Astrocyte of the spinal cord (primary cell): Measurements from ENCODE around the gene PPP3CA.
A peak's percentile ranks its signal among the peaks of the same experiment; 100 is the strongest.

Experiments used
- DNase-seq: peaks from one replicate; pipeline ENCODE4 v3.0.0; 2011; ENCODE audit warnings: low read depth, low spot score
- H3K4me3 ChIP-seq: 2 replicates; pipeline ENCODE4 v1.5.1; 2011; ENCODE audit warnings: low read depth, mild to moderate bottlenecking, low read length, moderate library complexity
- CTCF ChIP-seq: IDR thresholded peaks from 2 replicates; pipeline ENCODE4 v1.5.1; 2012; ENCODE audit warnings: low read depth, mild to moderate bottlenecking, low read length, inconsistent platforms
- in situ Hi-C: cut with HindIII; loops from 2 replicates; pipeline ENCODE4 v1.10.0; 2017; ENCODE audit warnings: low sequenced_read_pairs

The PPP3CA gene

DNA sequence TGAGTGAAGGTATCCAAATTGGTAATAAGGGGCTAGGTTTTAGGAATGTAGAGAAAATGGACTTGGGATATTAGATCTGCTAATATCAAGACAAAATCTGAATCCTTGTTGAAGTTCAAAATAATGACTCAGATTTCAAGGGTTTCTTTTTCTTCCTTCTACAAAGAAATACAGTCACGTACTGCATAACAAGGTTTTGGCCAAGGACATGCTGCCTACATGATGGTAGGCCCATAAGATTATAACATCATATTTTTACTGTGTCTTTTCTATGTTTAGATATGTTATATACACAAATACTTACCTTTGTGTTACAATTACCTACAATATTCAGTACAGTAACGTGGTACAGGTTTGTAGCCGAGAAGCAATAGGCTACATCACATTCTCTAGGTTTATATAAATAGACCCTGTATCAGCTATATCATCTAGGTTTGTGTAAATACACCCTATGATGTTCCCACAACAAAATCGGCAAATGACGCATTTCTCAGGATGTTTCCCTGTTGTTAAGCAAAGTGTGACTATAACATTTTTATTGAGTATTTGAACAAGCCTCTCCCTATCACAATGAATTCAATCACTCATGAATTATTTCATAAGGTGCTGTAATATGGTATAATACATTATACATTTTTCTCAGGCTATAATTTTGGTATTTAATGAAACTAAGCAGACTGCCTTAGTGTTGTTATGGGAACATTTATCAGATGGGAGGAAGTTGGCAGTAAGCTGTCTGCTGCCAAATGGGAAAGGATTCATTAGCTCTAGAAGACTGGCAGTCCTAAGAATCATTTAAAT, 186.3 kb downstream of the PPP3CA start:
- no peak overlapping the region for H3K4me3 ChIP-seq
- in situ Hi-C loops = no loop called here
- TF ChIP-seq CTCF = no peak
- no peak for DNase-seq

DNA sequence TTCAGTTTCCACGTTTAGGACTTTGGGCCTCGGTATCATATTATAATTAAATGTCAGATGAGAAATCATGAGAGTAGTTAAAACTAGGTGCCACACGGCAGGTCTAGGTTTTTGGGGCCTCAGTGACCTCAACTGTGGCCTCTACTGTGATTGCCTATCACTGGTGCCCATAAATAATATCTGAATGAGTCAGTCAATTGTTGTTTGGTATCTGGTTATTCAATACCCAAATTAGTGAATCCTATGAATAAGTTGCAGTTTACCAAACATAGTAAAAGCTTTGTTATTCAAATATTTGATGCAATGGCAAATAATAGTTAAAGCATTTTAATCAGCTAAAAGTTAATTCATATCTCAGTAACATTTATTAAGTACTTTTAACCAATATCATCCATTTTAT, 188.8 kb downstream of the PPP3CA start:
- no peak overlapping the region for H3K4me3 ChIP-seq
- TF ChIP-seq CTCF = no peak
- no peak for DNase-seq
- in situ Hi-C loops = no loop called here

DNA sequence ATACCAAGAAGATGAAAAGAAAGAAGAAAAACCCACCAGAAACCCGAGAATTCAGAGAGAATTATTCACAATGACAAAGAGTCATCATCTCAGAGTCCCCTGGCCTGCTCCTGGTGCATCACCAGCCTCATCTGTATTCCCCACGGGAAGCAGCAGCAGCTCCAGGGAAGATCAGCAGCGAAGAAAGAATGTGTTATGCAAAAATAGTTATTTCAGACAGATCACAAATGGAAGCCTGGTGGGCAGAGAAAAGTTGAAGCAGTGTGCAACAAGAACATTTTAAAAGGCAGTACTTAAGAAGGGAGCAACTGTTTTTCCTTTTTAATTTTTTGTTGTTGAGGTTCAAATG, 189.2 kb downstream of the PPP3CA start:
- peak; percentile 28 for DNase-seq
- TF ChIP-seq CTCF = no peak
- no peak overlapping the region for H3K4me3 ChIP-seq
- in situ Hi-C loops = no loop called here

DNA sequence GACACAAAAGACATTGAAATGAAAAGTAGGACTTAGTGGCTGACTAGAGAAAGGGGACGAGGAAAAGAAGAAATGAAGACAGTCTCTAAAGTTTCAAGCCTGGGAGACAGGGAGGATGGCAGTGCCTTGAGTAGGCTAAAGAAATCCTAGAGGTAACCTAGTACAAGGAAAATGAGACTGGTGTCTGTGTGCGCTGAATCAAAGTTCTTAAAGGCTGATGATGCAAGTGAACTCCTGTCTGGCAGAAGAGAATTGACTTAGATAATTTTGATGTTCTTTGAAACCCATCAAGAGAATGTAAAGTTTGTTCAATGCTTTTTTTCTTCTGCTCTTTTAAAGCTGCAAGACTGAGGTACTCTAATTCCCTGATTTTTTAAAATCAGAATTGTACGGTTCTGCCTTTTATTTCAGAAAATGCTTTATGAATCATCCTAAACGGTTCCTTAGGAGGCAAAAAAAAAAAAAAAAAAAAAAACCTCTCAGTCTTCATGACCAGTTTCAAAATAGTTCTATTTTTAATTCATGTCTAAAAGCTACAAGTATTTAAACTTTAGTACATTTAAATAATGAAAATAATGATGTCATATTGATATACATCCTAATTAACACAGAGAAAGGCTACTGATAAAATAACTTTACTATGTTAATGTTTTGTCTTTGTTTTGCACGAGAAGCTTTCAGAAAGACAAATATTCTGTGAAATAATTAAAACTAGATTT, 189.8 kb downstream of the PPP3CA start:
- in situ Hi-C loops = no loop called here
- peak; percentile 60 for DNase-seq
- no peak overlapping the region for H3K4me3 ChIP-seq
- TF ChIP-seq CTCF = no peak

DNA sequence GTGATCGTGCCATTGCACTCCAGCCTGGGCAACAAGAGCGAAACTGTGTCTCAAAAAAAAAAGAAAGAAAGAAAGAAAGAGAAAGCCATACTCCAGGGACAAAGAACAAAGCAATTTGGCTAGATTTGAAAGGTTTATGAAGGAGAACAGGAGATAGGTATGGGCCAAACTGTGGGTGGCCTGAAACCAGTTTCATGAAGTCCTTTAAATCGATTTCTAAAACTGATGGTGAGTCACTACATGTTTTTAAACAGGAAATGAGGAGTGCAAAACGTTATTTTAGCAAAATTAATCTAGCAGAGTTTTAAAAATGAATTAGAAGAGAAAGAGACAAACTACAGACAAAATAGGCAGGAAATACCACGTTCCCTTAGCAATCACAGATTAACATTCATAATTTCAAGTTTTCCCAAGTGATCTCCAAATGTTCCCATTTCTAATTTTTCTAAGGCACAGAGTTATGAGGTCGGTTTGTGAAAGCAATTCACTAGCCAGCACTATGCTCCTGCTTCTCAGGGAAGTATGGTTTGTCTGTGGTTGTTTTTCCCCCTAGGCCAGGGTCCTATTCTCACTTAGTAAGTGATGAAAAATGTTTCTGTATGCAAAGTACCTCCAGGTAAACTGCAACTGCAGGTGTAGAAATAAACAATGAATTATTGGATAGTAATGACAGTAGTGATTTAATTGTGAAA, 190.6 kb downstream of the PPP3CA start:
- H3K4me3 ChIP-seq = no peak overlapping the region
- in situ Hi-C loops = no loop called here
- TF ChIP-seq CTCF = no peak
- DNase-seq = no peak

GRCh38 chr4:101155945-101156344, 191.4 kb downstream of the PPP3CA start:
- DNase-seq = no peak
- in situ Hi-C loops = no loop called here
- H3K4me3 ChIP-seq = no peak overlapping the region
- TF ChIP-seq CTCF = no peak
